Left lung (tissue), 10 donors: ENCODE results near the gene ARHGAP28. TPM values are rescaled to one million over a fixed set of nuclear protein-coding genes. Genes with fewer than 3 reads are reported as not detected.

ENCODE experiments used
- ATAC-seq: fragments of 200-7000 bp; cut with Tn5 transposase; one replicate; pipeline ENCODE4 v1.9.1; 2020; ENCODE audit warnings: moderate library complexity
- DNase-seq, 4 donors: peaks; one replicate each; pipeline ENCODE4 v3.0.0-alpha.2; 2013 to 2020
- H3K27ac ChIP-seq, 2 donors: fragments of 200-600 bp; sonication (generic) in 1 of 2; one replicate each; pipeline versions ENCODE4 v1.5.0 to v1.8.0; 2020 to 2021
- H3K27me3 ChIP-seq, 2 donors: fragments of 200-600 bp; sonication (generic) in 1 of 2; one replicate each; pipeline versions ENCODE4 v1.5.0 to v1.8.0; 2020 to 2021
- H3K36me3 ChIP-seq, 2 donors: fragments of 200-600 bp; sonication (generic) in 1 of 2; one replicate each; pipeline versions ENCODE4 v1.5.0 to v1.8.0; 2020 to 2021
- H3K4me1 ChIP-seq, 2 donors: fragments of 200-600 bp; one replicate each; pipeline ENCODE4 v1.8.0; 2021
- H3K4me3 ChIP-seq, 2 donors: fragments of 200-600 bp; sonication (generic) in 1 of 2; one replicate each; pipeline versions ENCODE4 v1.5.0 to v1.8.0; 2020 to 2021; ENCODE audit warnings: mild to moderate bottlenecking in 1 of 2
- H3K9me3 ChIP-seq, 2 donors: fragments of 200-600 bp; sonication (generic) in 1 of 2; one replicate each; pipeline versions ENCODE4 v1.5.0 to v1.8.0; 2020 to 2021
- CTCF ChIP-seq, 2 donors: fragments of 200-600 bp; sonication (generic) in 1 of 2; IDR thresholded peaks; one replicate each; pipeline versions ENCODE4 v1.5.0 to v1.8.0; 2021; ENCODE audit warnings: antibody characterized with exemption in 2 of 2
- intact Hi-C, 2 donors: fragments of 100-400 bp; cut with DNase I; formaldehyde crosslinking; loops; one replicate each; pipeline versions ENCODE4 v1.11.2 to v1.14.2; 2022
- polyA plus RNA-seq, 6 donors: library from polyadenylated mRNA; unstranded; fragments of 120-200 nt; gene quantifications; one replicate each; pipeline ENCODE4 v1.2.1, GENCODE V29; 2013; ENCODE audit not compliant: insufficient read length in 6 of 6
- total RNA-seq, 2 donors: library from RNA; stranded (reverse); fragmentation: NEBNext Ultra II Directional; extraction: Animal tissue kit (Norgen Biotek cat#: 25700); gene quantifications; one replicate each; pipeline ENCODE4 v1.2.1, GENCODE V29; 2021
- donor health status: DM: no; HTN: yes; CAD: no.
- donor health status: DM: no; HTN: no; CAD: no.

Gene ARHGAP28
- total and polyA plus RNA-seq, 8 donors = 16.6 to 262 (median 208) TPM

- H3K27ac ChIP-seq = no peak overlapping the region
- TF ChIP-seq CTCF (IDR thresholded peaks at IDR 0.05) = no peak
- DNase-seq (no peak), ATAC-seq (no peak)
- intact Hi-C loops = no loop called here
- H3K9me3 ChIP-seq = no peaks in the 10 kb centered on the region
- no peaks in the 10 kb centered on the region for H3K27me3 ChIP-seq
- H3K36me3 ChIP-seq = no peaks in the 10 kb centered on the region
- H3K4me1 ChIP-seq = no peaks in the 10 kb centered on the region
- no peak overlapping the region for H3K4me3 ChIP-seq
Measured at GRCh38 chr18:6759579-6759978, 30.1 kb downstream of the ARHGAP28 start.

- Histone ChIP-seq H3K4me1 (no peaks in the 10 kb centered on the region), H3K9me3 (peaks cover 0 to 3% of the 10 kb centered on the region in 2 donors), H3K27me3 (no peaks in the 10 kb centered on the region), H3K27ac (no peak overlapping the region), H3K4me3 (no peak overlapping the region), H3K36me3 (no peaks in the 10 kb centered on the region)
- ATAC-seq (no peak), DNase-seq (no peak)
- intact Hi-C loops = no loop called here
- TF ChIP-seq CTCF (IDR thresholded peaks at IDR 0.05) = no peak
Measured at GRCh38 chr18:6763524-6763923, 34.0 kb downstream of the ARHGAP28 start.

- no peak for ATAC-seq
- H3K27me3 ChIP-seq = no peaks in the 10 kb centered on the region
- no peak overlapping the region for H3K27ac ChIP-seq
- intact Hi-C loops = no loop called here
- H3K9me3 ChIP-seq = peaks cover 0 to 3% of the 10 kb centered on the region in 2 donors
- no peaks in the 10 kb centered on the region for H3K4me1 ChIP-seq
- no peak for TF ChIP-seq CTCF (IDR thresholded peaks at IDR 0.05)
- H3K36me3 ChIP-seq = no peaks in the 10 kb centered on the region
- no peak overlapping the region for H3K4me3 ChIP-seq
- no peak for DNase-seq
Measured at GRCh38 chr18:6764382-6764781, 34.9 kb downstream of the ARHGAP28 start.

GRCh38 chr18:6773777-6774176 lies 44.3 kb downstream of the ARHGAP28 start:
- Histone ChIP-seq H3K4me1 (no peaks in the 10 kb centered on the region), H3K27ac (peak overlapping the region in 1 of 2 donors; percentile 26), H3K4me3 (no peak overlapping the region), H3K27me3 (no peaks in the 10 kb centered on the region), H3K36me3 (no peaks in the 10 kb centered on the region), H3K9me3 (no peaks in the 10 kb centered on the region)
- TF ChIP-seq CTCF (IDR thresholded peaks at IDR 0.05) = no peak
- DNase-seq = no peak
- ATAC-seq = no peak
- intact Hi-C loops = no loop called here

- H3K36me3 ChIP-seq = no peaks in the 10 kb centered on the region
Measured at GRCh38 chr18:6775237-6775636, 45.7 kb downstream of the ARHGAP28 start.

More at GRCh38 chr18:6775237-6775636, 45.7 kb downstream of the ARHGAP28 start:
- Histone ChIP-seq H3K4me1 (no peaks in the 10 kb centered on the region), H3K4me3 (no peak overlapping the region), H3K9me3 (no peaks in the 10 kb centered on the region), H3K27me3 (no peaks in the 10 kb centered on the region), H3K27ac (no peak overlapping the region)
- ATAC-seq (no peak), DNase-seq (no peak)
- no peak for TF ChIP-seq CTCF (IDR thresholded peaks at IDR 0.05)
- intact Hi-C loops = no loop called here
